Measurements from ENCODE around the gene NEUROG2.
"Not testable (repeated sequence)": the region's sequence is repeated elsewhere in the genome, so short reads cannot be mapped to it uniquely, and the experiment has no call there.

NEUROG2 gene

GRCh38 chr4:112557676-112558411 is 41.9 kb upstream of the NEUROG2 start:
- no peak for DNase-seq (ENCODE audit: low read depth)
- no peak overlapping the region for H3K4me3 ChIP-seq (ENCODE audit: control insufficient read depth, low read depth, low read length)
- TF ChIP-seq CTCF (IDR thresholded peaks at IDR 0.05; ENCODE audit: control insufficient read depth, insufficient read depth, low read depth, low read length, missing control alignments): no peak

- not testable (repeated sequence) for DNase-seq (ENCODE audit: low read depth); H3K4me3 ChIP-seq (ENCODE audit: control insufficient read depth, low read depth, low read length)
Observed at GRCh38 chr4:112554271-112554670, 38.3 kb upstream of the NEUROG2 start.

- no peak for TF ChIP-seq CTCF (IDR thresholded peaks at IDR 0.05; ENCODE audit: control insufficient read depth, insufficient read depth, low read depth, low read length, missing control alignments)
- no peak overlapping the region for H3K4me3 ChIP-seq (ENCODE audit: control insufficient read depth, low read depth, low read length)
- peak; percentile 20 for DNase-seq (ENCODE audit: low read depth)
Observed at GRCh38 chr4:112552668-112553067, 36.7 kb upstream of the NEUROG2 start.

- H3K4me3 ChIP-seq (ENCODE audit: control insufficient read depth, low read depth, low read length): no peak overlapping the region
- no peak for TF ChIP-seq CTCF (IDR thresholded peaks at IDR 0.05; ENCODE audit: control insufficient read depth, insufficient read depth, low read depth, low read length, missing control alignments)
- no peak for DNase-seq (ENCODE audit: low read depth)
Observed at GRCh38 chr4:112550728-112551127, 34.7 kb upstream of the NEUROG2 start.

GRCh38 chr4:112546476-112546875 is 30.5 kb upstream of the NEUROG2 start:
- TF ChIP-seq CTCF (IDR thresholded peaks at IDR 0.05; ENCODE audit: control insufficient read depth, insufficient read depth, low read depth, low read length, missing control alignments): no peak
- H3K4me3 ChIP-seq (ENCODE audit: control insufficient read depth, low read depth, low read length): no peak overlapping the region
- DNase-seq (ENCODE audit: low read depth): no peak

GRCh38 chr4:112545346-112545745 is 29.4 kb upstream of the NEUROG2 start:
- TF ChIP-seq CTCF (IDR thresholded peaks at IDR 0.05; ENCODE audit: control insufficient read depth, insufficient read depth, low read depth, low read length, missing control alignments): no peak
- DNase-seq (ENCODE audit: low read depth): no peak
- H3K4me3 ChIP-seq (ENCODE audit: control insufficient read depth, low read depth, low read length): no peak overlapping the region

GRCh38 chr4:112540695-112541094 is 24.7 kb upstream of the NEUROG2 start:
- H3K4me3 ChIP-seq (ENCODE audit: control insufficient read depth, low read depth, low read length): no peak overlapping the region
- DNase-seq (ENCODE audit: low read depth): no peak
- TF ChIP-seq CTCF (IDR thresholded peaks at IDR 0.05; ENCODE audit: control insufficient read depth, insufficient read depth, low read depth, low read length, missing control alignments): no peak

Measured in AG09309 (cell line).